SK-N-SH (cell line): Measurements from ENCODE around the gene YEATS4. TPM values are rescaled to one million over a fixed set of nuclear protein-coding genes. Genes with fewer than 3 reads are reported as not detected.

Experiments used
- CTCF ChIA-PET: fragments of 300-600, 350-600 bp; formaldehyde crosslinking; extraction: SDS; loops from one replicate; lab custom pipeline; 2021; lab: Yijun Ruan, JAX
- POLR2A ChIA-PET: fragments of 350-600 bp; sonication (Branson Sonifier 250); formaldehyde crosslinking; extraction: SDS; loops from one replicate; lab custom pipeline; 2020; ENCODE audit warnings: antibody characterized with exemption, inconsistent platforms; lab: Yijun Ruan, JAX
- DNase-seq: peaks from one replicate; pipeline ENCODE4 v3.0.0; 2012
- H2AFZ ChIP-seq: fragments of 200-600 bp; sonication (generic); 2 replicates; pipeline ENCODE4 v1.8.1; 2016; ENCODE audit warnings: antibody characterized with exemption, mild to moderate bottlenecking, low read depth
- H3F3A ChIP-seq: fragments of 200-600 bp; sonication (generic); replicated peaks from 2 replicates; pipeline ENCODE3; 2016; ENCODE audit warnings: antibody characterized with exemption, mild to moderate bottlenecking; ENCODE audit not compliant: insufficient read depth
- H3K27ac ChIP-seq, 2 experiments: fragments of 200-500 bp in 1 of 2; fragments of 200-600 bp in 1 of 2; sonication (Bioruptor generic) in 1 of 2; sonication (generic), shearing (Covaris generic) in 1 of 2; 2 replicates each; pipeline versions ENCODE4 v1.5.1 to v1.6.1; 2014 to 2016; ENCODE audit warnings: low read depth in 2 of 2, inconsistent platforms in 1 of 2, low read length in 1 of 2, mild to moderate bottlenecking in 1 of 2, mixed read lengths in 1 of 2
- H3K27me3 ChIP-seq: fragments of 200-600 bp; sonication (generic), shearing (Covaris generic); 2 replicates; pipeline ENCODE4 v1.6.1; 2016; ENCODE audit warnings: mixed run types; ENCODE audit not compliant: insufficient read depth
- H3K36me3 ChIP-seq, 2 experiments: fragments of 200-500 bp in 1 of 2; fragments of 200-600 bp in 1 of 2; sonication (Bioruptor generic) in 1 of 2; sonication (generic) in 1 of 2; replicated peaks in 1 of 2; 2 replicates each; pipeline versions ENCODE3 to v1.5.1; 2014 to 2016; ENCODE audit warnings: low read length in 1 of 2, mild to moderate bottlenecking in 1 of 2; ENCODE audit not compliant: insufficient read depth in 2 of 2, control insufficient read depth in 1 of 2
- H3K4me1 ChIP-seq, 2 experiments: fragments of 200-500 bp in 1 of 2; fragments of 200-600 bp in 1 of 2; sonication (Bioruptor generic) in 1 of 2; sonication (generic), shearing (Covaris generic) in 1 of 2; 2 replicates each; pipeline versions ENCODE4 v1.5.1 to v1.6.1; 2014 to 2016; ENCODE audit warnings: low read depth in 1 of 2, low read length in 1 of 2, mixed run types in 1 of 2; ENCODE audit not compliant: insufficient read depth in 2 of 2, control insufficient read depth in 1 of 2
- H3K4me2 ChIP-seq: fragments of 200-600 bp; sonication (generic), shearing (Covaris generic); 2 replicates; pipeline ENCODE4 v1.6.1; 2017; ENCODE audit warnings: mixed run types
- H3K4me3 ChIP-seq, 2 experiments: fragments of 200-500 bp in 1 of 2; fragments of 200-600 bp in 1 of 2; sonication (Bioruptor generic) in 1 of 2; sonication (generic), shearing (Covaris generic) in 1 of 2; 2 replicates each; pipeline versions ENCODE4 v1.5.1 to v1.8.1; 2014 to 2016; ENCODE audit warnings: low read depth in 2 of 2, inconsistent platforms in 1 of 2, low read length in 1 of 2, mild to moderate bottlenecking in 1 of 2, mixed read lengths in 1 of 2, moderate library complexity in 1 of 2
- H3K79me2 ChIP-seq: fragments of 200-600 bp; sonication (generic); 2 replicates; pipeline ENCODE4 v1.8.1; 2017; ENCODE audit warnings: mild to moderate bottlenecking; ENCODE audit not compliant: insufficient read depth
- H3K9ac ChIP-seq: fragments of 200-600 bp; sonication (generic); 2 replicates; pipeline ENCODE4 v1.6.1; 2017; ENCODE audit warnings: mixed run types
- H3K9me2 ChIP-seq: fragments of 200-600 bp; sonication (generic); 2 replicates; pipeline ENCODE4 v1.6.1; 2017; ENCODE audit warnings: mixed run types
- H3K9me3 ChIP-seq: fragments of 200-600 bp; sonication (generic); 2 replicates; pipeline ENCODE4 v1.6.1; 2017; ENCODE audit warnings: mixed run types, mild to moderate bottlenecking, moderate library complexity
- H4K20me1 ChIP-seq: fragments of 200-600 bp; sonication (generic); 2 replicates; pipeline ENCODE4 v1.6.1; 2017; ENCODE audit warnings: mild to moderate bottlenecking, mixed run types; ENCODE audit not compliant: insufficient read depth
- ELF1 ChIP-seq: IDR thresholded peaks from 2 replicates; pipeline ENCODE4 v1.4.0; 2012
- FOXM1 ChIP-seq: IDR thresholded peaks from 2 replicates; pipeline ENCODE4 v1.4.0; 2012; ENCODE audit warnings: low read depth, mild to moderate bottlenecking
- GABPA ChIP-seq: IDR thresholded peaks from 2 replicates; pipeline ENCODE4 v1.4.0; 2012; ENCODE audit warnings: low read depth, mild to moderate bottlenecking
- GATA2 ChIP-seq: sonication (generic); formaldehyde crosslinking; IDR thresholded peaks from 2 replicates; pipeline ENCODE4 v1.5.0; 2020; ENCODE audit warnings: mild to moderate bottlenecking, missing genetic modification reagents
- IRF3 ChIP-seq: fragments of 150-350 bp; IDR thresholded peaks from 2 replicates; pipeline ENCODE4 v1.6.1; 2016; ENCODE audit warnings: mild to moderate bottlenecking, low read depth, low read length
- JUND ChIP-seq: IDR thresholded peaks from 2 replicates; pipeline ENCODE4 v1.4.0; 2012
- MEF2A ChIP-seq: IDR thresholded peaks from 2 replicates; pipeline ENCODE4 v1.4.0; 2012; ENCODE audit warnings: low read depth, borderline replicate concordance
- MXI1 ChIP-seq: IDR thresholded peaks from 2 replicates; pipeline ENCODE4 v1.6.1; 2012; ENCODE audit warnings: mild to moderate bottlenecking, low read depth, low read length, improper control_type of control experiment
- NFIC ChIP-seq: IDR thresholded peaks from 2 replicates; pipeline ENCODE4 v1.4.0; 2012; ENCODE audit warnings: borderline replicate concordance
- NRF1 ChIP-seq: IDR thresholded peaks from 2 replicates; pipeline ENCODE4 v1.6.1; 2012; ENCODE audit warnings: low read depth, mild to moderate bottlenecking, low read length
- PBX3 ChIP-seq: IDR thresholded peaks from 2 replicates; pipeline ENCODE4; 2012
- POLR2AphosphoS5 ChIP-seq: IDR thresholded peaks from 2 replicates; pipeline ENCODE4 v1.6.1; 2012; ENCODE audit warnings: low read depth, low read length
- REST ChIP-seq: IDR thresholded peaks from 2 replicates; pipeline ENCODE4 v1.6.1; 2012; ENCODE audit warnings: mild to moderate bottlenecking, low read depth, low read length, moderate library complexity
- SIN3A ChIP-seq: IDR thresholded peaks from 2 replicates; pipeline ENCODE4 v1.6.1; 2012; ENCODE audit warnings: low read depth, mild to moderate bottlenecking, low read length, moderate library complexity, borderline replicate concordance
- SMC3 ChIP-seq: IDR thresholded peaks from 2 replicates; pipeline ENCODE4 v1.6.1; 2012; ENCODE audit warnings: low read depth, low read length, improper control_type of control experiment
- USF2 ChIP-seq: fragments of 150-350 bp; IDR thresholded peaks from 2 replicates; pipeline ENCODE4 v1.6.1; 2017; ENCODE audit warnings: antibody characterized with exemption, low read length, low read depth, borderline replicate concordance
- YY1 ChIP-seq: IDR thresholded peaks from 2 replicates; pipeline ENCODE4 v1.4.0; 2012; ENCODE audit warnings: low read depth, mild to moderate bottlenecking
- ZBTB33 ChIP-seq: IDR thresholded peaks from 2 replicates; pipeline ENCODE4 v1.4.0; 2012; ENCODE audit warnings: low read depth, borderline replicate concordance
- WGBS: methylation state at CpG from one replicate; pipeline ENCODE4 v1.1.6; 2017; ENCODE audit warnings: low lambda C conversion rate; 5-methylcytosine and 5-hydroxymethylcytosine counted together
- polyA plus RNA-seq, 3 experiments: library from polyadenylated mRNA; depleted of rRNA; stranded (reverse); fragments of >200 nt; gene quantifications; 2 replicates each; pipeline ENCODE4 v1.2.3, GENCODE V29; 2012

YEATS4 gene
- polyA plus RNA-seq, 1 of the 3 experiments (the other 2 are of a cell fraction), result 11.4 TPM

GRCh38 chr12:69386921-69387320 lies 27.4 kb downstream of the YEATS4 start:
- no peak overlapping the region for H3K4me3 ChIP-seq
- H2AFZ ChIP-seq, result no peak overlapping the region
- ChIA-PET POLR2A (no interaction called here), CTCF (interaction anchor here (0.9 to 4.6 kb wide), 4 partner anchors 20 to 265 kb away, joined by 3 to 32 read pairs (median 8); no protein-coding TSS in a partner anchor)
- H3K9ac ChIP-seq, result no peak overlapping the region
- no peaks in the 10 kb centered on the region for H3K9me2 ChIP-seq
- peaks cover 7% of the 10 kb centered on the region for H3F3A ChIP-seq
- 95% methylated on average over 2 of the region's 2 CpGs for WGBS
- H3K36me3 ChIP-seq, result peaks cover 21 to 28% of the 10 kb centered on the region in 2 experiments
- peaks cover 0 to under 1% of the 10 kb centered on the region in 2 experiments; a peak in 1 of 4 replicates for H3K4me1 ChIP-seq
- H3K27me3 ChIP-seq, result no peaks in the 10 kb centered on the region
- H3K4me2 ChIP-seq, result no peak overlapping the region
- H3K9me3 ChIP-seq, result no peaks in the 10 kb centered on the region
- peaks cover 11% of the 10 kb centered on the region; the same call in 1 of the 2 replicates for H3K79me2 ChIP-seq
- no peak for DNase-seq
- H3K27ac ChIP-seq, result no peak overlapping the region
- no peak for TF ChIP-seq YY1
- no peak for TF ChIP-seq MXI1
- no peak for TF ChIP-seq FOXM1
- TF ChIP-seq NRF1, result no peak
- no peak for TF ChIP-seq GABPA
- TF ChIP-seq SIN3A, result no peak
- TF ChIP-seq JUND, result no peak
- no peak for TF ChIP-seq USF2
- TF ChIP-seq MEF2A, result no peak
- TF ChIP-seq PBX3, result no peak
- no peak for TF ChIP-seq GATA2 (CRISPR knock-in tag)
- TF ChIP-seq IRF3, result no peak
- TF ChIP-seq SMC3, result no peak
- no peak for TF ChIP-seq NFIC
- TF ChIP-seq POLR2AphosphoS5, result no peak
- no peaks in the 10 kb centered on the region for H4K20me1 ChIP-seq

- Histone ChIP-seq H3K27ac (peak overlapping the region in 1 of 2 experiments; percentile 10; a peak in 1 of 4 replicates), H3K9ac (no peak overlapping the region), H3K27me3 (no peaks in the 10 kb centered on the region), H2AFZ (no peak overlapping the region), H3F3A (peaks cover 7% of the 10 kb centered on the region), H3K79me2 (peaks cover 11% of the 10 kb centered on the region; the same call in 1 of the 2 replicates), H3K9me2 (no peaks in the 10 kb centered on the region), H3K4me3 (no peak overlapping the region), H3K4me1 (peaks cover 0 to 6% of the 10 kb centered on the region in 2 experiments; a peak in 1 of 4 replicates), H3K36me3 (peaks cover 18 to 33% of the 10 kb centered on the region in 2 experiments), H3K9me3 (no peaks in the 10 kb centered on the region), H4K20me1 (no peaks in the 10 kb centered on the region), H3K4me2 (no peak overlapping the region)
- ChIA-PET CTCF (interaction anchor here (1.0 to 4.6 kb wide), 8 partner anchors 12 to 251 kb away, joined by 3 to 32 read pairs (median 4); partner anchors contain the start of gene CCT2), POLR2A (no interaction called here)
- DNase-seq, result peak; percentile 30
- WGBS, result 74% methylated on average over 1 of the region's 1 CpG
- no peak for TF ChIP-seq REST
- TF ChIP-seq ELF1, result no peak
- TF ChIP-seq ZBTB33, result no peak
These were observed 28.8 kb downstream of the YEATS4 start for GRCh38 chr12:69388371-69388770.
